Globus pallidus (tissue), 1 donor: ENCODE measurements around the gene DNTT.
A peak's percentile ranks its signal among the peaks of the same experiment; 100 is the strongest.

Source experiments
- DNase-seq: peaks from one replicate; pipeline ENCODE4 v3.0.0-alpha.2; 2015; ENCODE audit warnings: low spot score

The DNTT gene

GRCh38 chr10:96342402-96342801, 38.2 kb downstream of the DNTT start:
- no peak for DNase-seq

GRCh38 chr10:96344178-96344577, 39.9 kb downstream of the DNTT start:
- no peak for DNase-seq

GRCh38 chr10:96345222-96345621, 41.0 kb downstream of the DNTT start:
- no peak for DNase-seq

- DNase-seq, result no peak
Measured at GRCh38 chr10:96346295-96346694, 42.1 kb downstream of the DNTT start.

- no peak for DNase-seq
Measured at GRCh38 chr10:96352027-96352426, 47.8 kb downstream of the DNTT start.

- no peak for DNase-seq
Measured at GRCh38 chr10:96352582-96352981, 48.3 kb downstream of the DNTT start.

- DNase-seq, result peak; percentile 97
Measured at GRCh38 chr10:96357038-96357620, 52.9 kb downstream of the DNTT start.

- peak; percentile 90 for DNase-seq
Measured at GRCh38 chr10:96358851-96359540, 54.8 kb downstream of the DNTT start, which contains the start of gene OPALIN. Gene OPALIN (minus strand): TSS chr10:96359002. CDS start chr10:96358896, 106 bp downstream.

- DNase-seq, result peak; percentile 64
Measured at GRCh38 chr10:96359616-96360015, 55.4 kb downstream of the DNTT start.

GRCh38 chr10:96360331-96360730, 56.1 kb downstream of the DNTT start:
- no peak for DNase-seq

- no peak for DNase-seq
Measured at GRCh38 chr10:96360766-96361165, 56.5 kb downstream of the DNTT start.

GRCh38 chr10:96365571-96365970, 61.3 kb downstream of the DNTT start:
- DNase-seq, result peak; percentile 79

GRCh38 chr10:96366508-96366907, 62.3 kb downstream of the DNTT start:
- no peak for DNase-seq

- no peak for DNase-seq
Measured at GRCh38 chr10:96367470-96367869, 63.2 kb downstream of the DNTT start.

- no peak for DNase-seq
Measured at GRCh38 chr10:96368971-96369370, 64.7 kb downstream of the DNTT start.

- no peak for DNase-seq
Measured at GRCh38 chr10:96369890-96370583, 65.8 kb downstream of the DNTT start.

GRCh38 chr10:96370584-96371157, 66.4 kb downstream of the DNTT start:
- DNase-seq, result no peak

- no peak for DNase-seq
Measured at GRCh38 chr10:96371356-96371755, 67.1 kb downstream of the DNTT start.

GRCh38 chr10:96374004-96374403, 69.8 kb downstream of the DNTT start:
- DNase-seq, result no peak

- DNase-seq, result no peak
Measured at GRCh38 chr10:96374639-96374984, 70.4 kb downstream of the DNTT start.

- DNase-seq, result peak; percentile 90
Measured at GRCh38 chr10:96374985-96375830, 71.0 kb downstream of the DNTT start.

- no peak for DNase-seq
Measured at GRCh38 chr10:96376483-96376882, 72.2 kb downstream of the DNTT start.
